DMS53 treated with DMSO at 0.1 percent for 48 hours (cell line): Measurements from ENCODE around the gene SLC5A2.

Source experiments
- DNase-seq: peaks from one replicate; lab custom pipeline; 2025; ENCODE audit not compliant: unreplicated experiment; lab: John Stamatoyannopoulos, UW

Gene SLC5A2

DNA sequence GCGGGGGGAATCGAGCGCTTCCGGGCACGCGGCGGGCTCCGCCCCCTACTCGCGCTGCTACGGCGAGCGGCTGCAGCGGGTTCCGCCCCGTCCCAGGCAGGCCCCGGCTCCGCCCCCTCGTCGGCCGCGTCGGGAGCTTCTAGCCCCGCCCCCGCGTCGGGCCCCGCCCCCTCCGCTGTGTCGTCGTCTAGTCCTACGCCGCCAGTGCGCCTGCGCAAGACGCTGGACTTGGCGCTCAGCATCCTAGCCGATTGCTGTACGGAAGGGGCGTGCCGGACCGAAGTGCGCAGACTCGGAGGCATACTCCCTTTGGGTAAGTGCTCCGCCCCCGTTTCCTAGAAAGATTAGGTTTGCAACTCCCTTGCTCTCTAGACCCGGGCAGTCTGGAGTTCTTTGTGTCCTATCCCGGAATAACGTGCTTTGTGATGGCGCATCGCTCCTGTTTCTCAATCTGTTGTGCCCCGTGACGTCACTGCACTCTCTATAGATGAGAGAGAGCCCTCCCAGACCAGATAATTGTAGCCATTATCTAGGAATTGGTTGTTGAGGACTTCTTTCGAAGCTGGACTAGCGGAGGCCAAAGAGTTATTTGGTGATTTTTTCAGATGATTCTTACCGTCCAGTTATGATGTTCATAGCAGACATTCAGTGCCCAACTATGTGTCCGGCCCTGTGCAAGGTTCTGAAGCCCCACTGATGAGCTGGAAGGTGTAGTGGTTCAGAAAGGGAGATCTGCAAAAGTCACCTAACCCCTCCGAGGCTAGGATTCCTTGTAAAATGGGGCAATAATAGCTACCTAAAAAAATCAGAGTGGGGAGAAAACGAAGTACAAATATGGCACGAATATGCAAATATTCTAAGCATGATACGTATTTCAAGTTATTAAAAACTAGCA lies 23.0 kb upstream of the SLC5A2 start:
- DNase-seq = peak; percentile 95

DNA sequence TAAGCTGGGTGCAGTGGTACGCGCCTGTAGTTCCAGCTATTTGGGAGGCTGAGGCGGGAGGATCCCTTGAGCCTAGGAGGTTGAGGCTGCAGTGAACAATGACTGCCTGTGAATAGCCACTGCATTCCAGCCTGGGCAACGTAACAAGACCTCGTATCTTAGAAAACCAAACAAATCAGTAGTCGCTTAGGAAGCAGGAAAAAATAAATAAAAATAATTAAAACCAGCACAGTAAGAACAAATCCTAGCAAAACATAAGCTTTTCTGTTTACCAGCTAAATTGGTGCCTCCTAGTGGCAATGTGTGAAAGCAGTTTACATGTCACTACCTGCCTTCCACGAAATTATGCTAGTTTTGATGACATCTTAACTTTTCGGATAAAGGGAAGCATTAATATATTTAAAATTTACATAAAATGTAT lies 22.3 kb upstream of the SLC5A2 start:
- DNase-seq = no peak

DNA sequence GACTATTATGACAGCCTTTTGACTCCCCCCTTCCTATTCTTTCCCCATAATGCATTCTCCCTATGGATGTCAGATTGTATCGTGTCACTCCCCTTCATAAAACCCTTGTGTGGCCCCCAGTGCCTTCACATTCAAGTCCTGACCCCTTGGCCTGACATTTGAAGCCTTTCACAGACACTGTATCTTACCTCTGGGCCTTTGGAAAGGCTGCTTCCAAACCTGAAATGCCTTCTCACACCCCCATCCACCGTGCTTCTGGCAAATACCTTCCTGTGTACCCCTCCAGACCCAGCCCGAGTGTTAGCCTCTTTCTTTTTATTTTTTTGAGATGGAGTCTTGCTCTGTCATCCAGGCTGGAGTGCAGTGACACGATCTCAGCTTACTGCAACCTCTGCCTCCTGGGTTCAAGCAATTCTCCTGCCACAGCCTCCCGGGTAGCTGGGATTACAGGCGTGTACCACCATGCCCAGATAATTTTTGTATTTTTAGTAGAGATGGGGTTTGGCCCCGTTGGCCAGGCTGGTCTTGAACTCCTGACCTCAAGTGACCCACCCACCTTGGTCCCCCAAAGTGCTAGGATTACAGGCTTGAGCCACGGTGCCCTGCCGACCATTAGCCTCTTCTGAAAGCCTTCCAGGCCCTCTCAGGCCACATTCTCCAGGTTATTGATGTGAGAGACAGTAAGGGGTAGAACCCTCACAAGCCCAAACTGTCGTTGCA lies 21.6 kb upstream of the SLC5A2 start:
- no peak for DNase-seq

DNA sequence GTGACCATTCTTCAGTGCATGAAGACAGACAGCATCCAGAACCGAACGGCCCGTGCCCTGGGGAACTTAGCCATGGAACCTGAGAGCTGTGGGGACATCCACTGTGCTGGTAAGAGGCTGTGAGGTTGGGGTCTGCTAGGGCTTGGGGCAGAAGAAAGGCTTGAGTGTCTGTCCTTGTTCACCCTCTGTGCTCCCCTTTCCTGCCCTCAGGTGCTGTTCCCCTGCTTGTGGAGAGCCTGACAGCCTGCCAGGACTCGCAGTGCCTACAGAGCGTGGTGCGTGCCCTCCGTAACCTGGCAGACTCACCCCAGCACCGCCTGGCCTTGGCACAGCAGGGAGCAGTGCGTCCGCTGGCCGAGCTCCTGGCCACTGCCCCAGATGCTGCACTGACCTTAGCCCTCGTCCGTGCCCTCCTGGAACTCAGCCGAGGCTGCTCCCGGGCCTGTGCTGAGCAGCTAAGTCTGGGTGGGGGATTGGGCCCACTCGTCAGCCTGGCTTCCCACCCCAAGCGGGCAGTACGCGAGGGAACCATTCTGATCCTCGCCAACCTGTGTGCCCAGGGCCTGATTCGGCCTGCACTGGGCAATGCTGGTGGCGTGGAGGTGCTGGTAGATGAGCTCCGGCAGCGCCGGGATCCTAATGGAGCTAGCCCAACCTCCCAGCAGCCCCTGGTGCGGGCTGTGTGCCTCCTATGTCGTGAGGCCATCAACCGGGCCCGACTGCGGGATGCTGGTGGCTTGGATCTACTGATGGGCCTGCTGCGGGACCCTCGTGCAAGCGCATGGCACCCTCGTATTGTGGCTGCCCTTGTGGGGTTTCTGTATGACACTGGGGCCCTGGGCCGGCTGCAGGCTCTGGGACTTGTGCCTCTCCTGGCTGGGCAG lies 20.8 kb upstream of the SLC5A2 start:
- DNase-seq = no peak

DNA sequence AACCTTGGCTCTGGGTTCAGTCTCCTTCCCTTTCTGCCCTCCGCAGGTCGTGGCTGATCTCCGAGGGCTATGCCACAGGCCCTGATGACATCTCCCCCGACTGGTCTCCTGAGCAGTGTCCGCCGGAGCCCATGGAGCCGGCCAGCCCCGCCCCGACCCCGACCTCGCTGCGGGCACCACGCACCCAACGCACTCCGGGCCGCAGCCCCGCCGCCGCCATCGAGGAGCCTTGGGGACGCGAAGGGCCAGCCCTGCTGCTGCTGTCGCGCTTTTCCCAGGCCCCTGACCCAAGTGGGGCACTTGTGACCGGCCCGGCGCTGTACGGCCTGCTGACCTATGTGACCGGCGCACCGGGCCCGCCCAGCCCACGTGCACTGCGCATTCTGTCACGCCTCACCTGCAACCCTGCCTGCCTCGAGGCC lies 18.6 kb upstream of the SLC5A2 start:
- DNase-seq = no peak

DNA sequence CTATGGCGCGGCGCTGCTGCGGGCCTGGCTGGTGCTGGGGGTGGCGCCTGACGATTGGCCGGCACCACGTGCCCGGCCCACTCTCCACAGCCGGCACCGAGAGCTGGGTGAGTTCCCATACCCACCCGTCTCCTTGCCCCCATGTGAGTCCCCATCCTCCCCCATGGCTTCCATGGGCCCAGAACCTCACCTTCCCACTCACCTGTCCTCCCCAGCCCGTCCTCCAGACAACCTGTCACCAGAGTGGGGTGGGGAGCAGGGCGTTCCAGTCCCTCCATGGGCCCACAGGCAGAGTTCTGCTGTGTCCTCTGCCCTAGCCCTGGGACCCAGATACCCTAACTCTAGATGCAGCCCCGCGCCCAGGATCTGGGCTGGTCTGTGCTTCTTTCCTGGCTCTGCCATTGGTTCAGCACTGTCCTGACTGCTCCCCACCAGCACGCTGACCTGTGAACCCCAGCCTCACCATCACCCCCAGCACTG lies 18.1 kb upstream of the SLC5A2 start:
- no peak for DNase-seq

DNA sequence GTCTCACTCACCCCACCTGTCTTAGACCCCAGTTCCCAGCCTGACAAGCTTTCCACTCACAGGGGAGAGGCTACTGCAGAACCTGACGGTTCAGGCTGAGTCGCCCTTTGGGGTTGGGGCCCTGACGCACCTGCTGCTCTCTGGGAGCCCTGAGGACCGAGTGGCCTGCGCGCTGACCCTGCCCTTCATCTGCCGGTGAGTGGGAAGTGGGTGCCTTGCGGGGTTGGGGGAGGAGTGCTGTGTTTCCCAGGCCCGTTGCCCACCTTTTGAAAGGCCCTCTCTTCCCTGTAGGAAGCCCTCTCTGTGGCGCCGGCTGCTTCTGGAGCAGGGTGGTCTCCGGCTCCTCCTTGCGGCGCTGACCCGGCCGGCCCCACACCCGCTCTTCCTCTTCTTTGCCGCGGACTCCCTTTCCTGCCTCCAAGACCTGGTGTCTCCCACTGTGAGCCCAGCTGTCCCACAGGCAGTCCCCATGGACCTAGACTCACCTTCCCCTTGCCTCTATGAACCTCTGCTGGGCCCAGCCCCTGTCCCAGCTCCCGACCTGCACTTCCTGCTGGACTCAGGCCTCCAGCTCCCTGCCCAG lies 17.0 kb upstream of the SLC5A2 start:
- no peak for DNase-seq

DNA sequence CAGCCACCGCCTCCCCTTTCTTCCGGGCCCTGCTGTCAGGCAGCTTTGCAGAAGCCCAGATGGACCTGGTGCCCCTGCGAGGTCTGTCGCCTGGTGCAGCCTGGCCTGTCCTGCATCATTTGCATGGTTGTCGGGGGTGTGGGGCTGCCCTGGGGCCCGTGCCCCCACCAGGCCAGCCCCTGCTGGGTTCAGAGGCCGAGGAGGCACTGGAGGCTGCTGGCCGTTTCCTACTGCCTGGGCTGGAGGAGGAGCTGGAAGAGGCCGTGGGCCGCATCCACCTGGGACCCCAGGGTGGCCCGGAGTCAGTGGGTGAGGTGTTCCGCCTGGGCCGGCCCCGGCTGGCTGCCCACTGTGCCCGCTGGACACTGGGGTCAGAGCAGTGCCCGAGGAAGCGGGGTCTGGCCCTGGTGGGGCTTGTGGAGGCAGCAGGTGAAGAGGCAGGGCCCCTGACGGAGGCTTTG lies 16.5 kb upstream of the SLC5A2 start:
- DNase-seq = no peak

DNA sequence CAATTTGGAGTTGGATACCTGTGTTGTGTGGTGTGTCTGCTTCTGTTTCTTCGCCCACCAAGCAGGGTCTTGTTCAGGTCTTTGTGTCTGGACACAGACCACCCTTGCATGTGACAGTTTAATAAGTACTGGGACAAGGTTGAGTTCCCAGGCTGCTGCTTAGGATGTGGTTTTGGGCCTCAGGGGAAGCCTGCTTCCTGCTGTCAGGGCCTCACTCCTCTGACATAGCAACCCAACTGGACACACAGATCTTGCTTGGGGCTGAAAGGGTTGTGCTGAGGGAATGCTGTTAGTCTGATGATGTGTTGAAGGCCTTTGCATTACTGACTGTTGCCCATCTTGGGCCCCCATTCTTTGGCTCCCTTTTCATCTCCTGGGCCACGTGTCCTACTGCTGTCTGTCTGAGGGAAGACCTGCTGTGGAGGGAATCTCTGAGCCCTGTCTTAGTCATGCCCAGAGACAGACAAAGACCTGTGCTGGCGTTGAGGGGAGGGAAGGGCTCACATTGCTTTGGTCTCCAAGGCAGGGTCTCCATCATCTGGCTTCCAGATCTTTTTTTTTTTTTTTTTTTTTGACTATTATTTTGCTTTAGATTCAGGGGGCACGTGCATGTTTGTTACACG lies 15.7 kb upstream of the SLC5A2 start:
- DNase-seq = no peak

DNA sequence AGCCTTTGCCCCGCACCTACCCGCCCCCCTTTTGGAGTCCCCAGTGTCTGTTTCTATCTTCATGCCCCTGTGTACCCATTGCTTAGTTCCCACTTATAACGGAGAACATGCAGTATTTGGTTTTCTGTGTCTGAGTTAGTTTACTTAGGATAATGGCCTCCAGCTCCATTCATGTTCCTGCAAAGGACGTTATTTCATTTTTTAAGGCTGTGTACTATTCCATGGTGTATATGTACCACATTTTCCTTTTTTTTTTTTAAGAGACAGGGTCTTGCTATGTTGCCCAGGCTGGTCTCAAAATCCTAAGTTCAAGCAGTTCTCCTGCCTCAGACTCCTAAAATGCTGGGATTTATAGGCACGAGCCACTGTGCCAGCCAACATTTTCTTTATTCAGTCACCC lies 15.1 kb upstream of the SLC5A2 start:
- no peak for DNase-seq

DNA sequence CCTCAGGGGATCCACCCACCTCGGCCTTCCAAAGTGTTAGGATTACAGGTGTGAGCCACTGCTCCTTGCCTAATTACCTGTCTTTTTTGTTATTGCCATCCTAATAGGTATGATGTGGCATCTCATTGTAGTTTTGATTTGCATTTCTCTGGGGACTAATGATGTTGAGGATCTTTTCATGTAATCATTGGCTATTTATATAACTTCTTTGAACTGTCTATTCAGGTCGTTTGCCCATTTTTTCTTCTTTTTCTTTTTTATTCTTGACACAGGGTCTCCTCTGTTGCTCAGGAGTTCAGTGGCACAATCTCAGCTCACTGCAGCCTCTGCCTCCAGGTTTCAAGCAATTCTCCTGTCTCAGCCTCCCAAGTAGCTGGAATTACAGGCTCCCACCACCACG lies 12.3 kb upstream of the SLC5A2 start:
- DNase-seq = no peak

DNA sequence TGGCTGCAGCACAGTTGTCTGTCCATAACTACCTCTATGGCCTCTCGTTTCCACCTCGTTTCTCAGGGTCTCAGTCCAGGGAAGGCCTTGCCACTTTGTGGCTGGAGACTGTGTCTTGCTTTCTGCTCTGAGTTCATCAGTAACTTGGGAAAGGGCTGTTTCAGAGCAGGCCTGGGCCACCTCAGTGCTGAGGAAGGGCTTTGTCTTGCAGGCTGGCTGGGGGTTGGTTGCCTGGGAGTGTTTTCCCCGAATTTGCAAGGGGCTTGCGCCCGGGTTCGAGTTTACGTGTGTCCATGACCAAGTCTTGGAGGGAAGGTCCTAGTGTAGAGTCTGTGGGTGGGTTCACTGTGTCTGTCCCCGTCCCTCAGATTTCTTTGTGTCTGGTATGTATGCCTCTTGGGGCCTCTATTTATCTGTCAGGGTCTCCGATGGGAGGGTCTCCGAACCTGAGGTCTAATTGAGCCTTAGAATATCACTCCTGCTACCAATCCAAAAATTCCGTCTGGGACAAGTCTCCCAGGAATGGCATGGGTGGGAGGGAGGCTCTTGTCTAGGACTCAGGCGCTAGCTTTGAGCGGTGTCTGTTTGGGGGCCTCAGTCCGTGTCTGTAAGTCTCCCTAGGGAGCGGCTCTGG lies 11.6 kb upstream of the SLC5A2 start:
- no peak for DNase-seq

DNA sequence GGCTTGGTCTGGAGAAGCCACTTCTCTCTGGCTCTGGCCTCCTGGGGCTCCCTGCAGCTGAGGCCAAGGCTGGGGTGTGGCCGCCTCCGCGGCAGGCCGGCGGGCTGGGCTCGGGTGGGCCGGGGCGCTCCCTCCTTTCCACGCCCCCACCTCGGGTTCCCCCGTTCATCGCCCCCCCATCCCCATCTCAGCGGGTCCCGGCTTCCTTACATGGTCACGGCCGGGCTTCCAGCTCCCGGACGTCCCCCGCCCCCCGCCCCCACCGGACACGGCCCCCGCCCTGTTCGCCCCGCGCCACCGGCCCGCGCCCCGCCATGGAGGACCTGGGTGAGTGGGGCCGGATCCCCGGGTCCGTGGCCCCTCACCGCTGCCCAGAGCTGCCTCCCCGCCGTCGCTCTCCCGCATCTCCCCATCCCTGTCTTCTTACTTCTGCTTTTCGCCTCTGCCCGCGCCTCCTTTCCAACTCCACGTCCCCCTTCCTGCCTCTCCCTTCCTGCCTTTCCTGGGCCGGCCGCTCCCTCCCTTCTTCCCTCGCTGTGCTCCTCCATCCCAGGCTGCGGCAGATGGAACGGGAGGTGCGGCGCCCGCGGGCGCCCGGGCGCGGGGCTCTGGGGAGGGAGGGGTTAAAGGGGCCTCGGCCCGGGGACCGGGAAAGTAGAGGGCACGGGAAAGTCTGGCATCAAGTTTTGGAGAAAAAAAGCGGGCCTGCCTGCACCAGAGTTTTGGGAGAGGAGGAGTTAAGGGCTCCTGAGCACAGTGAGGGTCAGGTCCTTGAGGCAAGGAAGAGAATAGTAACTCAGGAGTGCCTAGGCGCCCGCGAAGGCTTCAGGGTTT lies 10.8 kb upstream of the SLC5A2 start, which contains the start of gene TGFB1I1:
Gene TGFB1I1 (plus strand): TSS at position 278 of the 834 bp plus-strand sequence. CDS start 37 bp downstream, at position 315.
- no peak for DNase-seq

DNA sequence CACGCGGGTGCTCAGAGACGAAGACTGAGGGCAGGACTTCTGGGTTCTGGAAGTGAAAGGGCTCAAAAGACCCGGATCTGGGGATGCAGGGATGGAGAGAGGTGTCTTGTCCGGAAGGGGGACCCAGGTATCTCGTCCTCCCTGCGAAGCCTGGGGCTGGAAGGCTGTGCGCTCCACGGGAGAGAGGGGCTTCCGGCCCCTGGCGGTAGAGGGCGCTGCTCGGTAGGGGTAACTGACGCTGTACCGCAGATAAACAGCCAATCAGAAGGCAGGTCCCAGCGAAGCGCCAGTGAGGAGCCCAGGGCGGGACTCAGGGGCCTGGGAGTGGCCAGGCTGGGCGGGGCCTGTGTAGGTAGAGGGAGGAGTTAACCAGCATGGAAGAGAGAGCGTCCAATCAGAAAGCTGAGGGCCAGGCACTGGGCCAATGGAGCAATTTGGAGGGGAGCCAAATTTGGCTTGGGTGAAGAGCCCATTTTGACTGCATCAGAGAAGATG lies 10.2 kb upstream of the SLC5A2 start:
- peak; percentile 60 for DNase-seq

DNA sequence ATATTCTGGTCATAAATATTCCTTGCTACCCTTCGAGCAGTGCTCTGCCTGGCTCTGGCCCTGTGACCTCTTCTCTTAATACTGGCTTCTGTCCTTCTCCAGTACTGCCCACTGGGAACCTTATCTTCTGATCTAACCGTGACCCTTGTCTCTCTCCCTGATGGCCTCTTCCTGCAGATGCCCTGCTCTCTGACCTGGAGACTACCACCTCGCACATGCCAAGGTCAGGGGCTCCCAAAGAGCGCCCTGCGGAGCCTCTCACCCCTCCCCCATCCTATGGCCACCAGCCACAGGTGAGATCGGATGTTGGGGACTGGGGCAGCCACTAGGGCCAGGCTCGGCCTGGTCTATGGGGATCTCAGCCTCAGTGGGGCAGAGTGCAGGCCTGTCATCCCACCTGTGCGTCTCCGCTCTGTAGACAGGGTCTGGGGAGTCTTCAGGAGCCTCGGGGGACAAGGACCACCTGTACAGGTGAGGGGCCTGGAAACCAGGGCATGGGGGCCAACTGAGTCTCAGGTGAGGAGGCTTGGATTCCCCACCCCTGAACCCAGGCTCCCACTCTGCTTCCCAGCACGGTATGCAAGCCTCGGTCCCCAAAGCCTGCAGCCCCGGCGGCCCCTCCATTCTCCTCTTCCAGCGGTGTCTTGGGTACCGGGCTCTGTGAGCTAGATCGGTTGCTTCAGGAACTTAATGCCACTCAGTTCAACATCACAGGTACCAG lies 9.5 kb upstream of the SLC5A2 start:
- no peak for DNase-seq

DNA sequence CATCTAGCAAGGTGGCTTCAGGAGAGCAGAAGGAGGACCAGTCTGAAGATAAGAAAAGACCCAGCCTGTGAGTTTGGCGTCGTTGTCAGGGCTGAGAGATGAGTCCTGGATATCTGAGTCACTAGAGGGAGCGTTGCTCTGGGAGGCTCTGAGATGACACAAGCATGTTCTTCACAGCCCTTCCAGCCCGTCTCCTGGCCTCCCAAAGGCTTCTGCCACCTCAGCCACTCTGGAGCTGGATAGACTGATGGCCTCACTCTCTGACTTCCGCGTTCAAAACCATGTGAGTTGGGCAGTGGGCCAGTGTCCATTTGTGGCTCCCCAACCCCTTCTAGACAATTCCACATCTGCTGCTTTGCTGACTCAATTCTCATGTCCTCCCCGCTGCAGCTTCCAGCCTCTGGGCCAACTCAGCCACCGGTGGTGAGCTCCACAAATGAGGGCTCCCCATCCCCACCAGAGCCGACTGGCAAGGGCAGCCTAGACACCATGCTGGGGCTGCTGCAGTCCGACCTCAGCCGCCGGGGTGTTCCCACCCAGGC lies 8.7 kb upstream of the SLC5A2 start:
- no peak for DNase-seq
